ENCODE data around the gene EGFLAM. TPM values are rescaled to one million over a fixed set of nuclear protein-coding genes. Genes with fewer than 3 reads are reported as not detected.

The EGFLAM gene
- polyA plus RNA-seq, 1 donor from 2014 or later = not detected

DNA sequence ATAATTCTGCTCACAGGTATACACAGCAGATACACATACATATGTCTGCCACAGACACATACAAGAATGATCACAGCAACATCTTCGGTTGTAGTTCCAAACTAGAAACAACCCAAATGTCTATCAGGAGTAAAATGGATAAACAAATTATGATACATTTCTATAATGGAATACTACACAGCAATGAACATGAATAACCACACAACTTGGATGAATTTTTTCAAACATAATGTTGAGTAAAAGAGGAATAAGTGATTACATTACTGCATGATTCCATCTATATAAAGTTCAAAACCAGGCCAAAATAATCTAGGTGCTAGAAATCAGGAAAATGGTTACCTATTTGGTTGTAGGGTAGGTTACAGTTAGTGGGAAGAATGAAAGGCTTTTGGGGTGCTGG lies 4.6 kb upstream of the EGFLAM start:
- TF ChIP-seq, protein P1, sequence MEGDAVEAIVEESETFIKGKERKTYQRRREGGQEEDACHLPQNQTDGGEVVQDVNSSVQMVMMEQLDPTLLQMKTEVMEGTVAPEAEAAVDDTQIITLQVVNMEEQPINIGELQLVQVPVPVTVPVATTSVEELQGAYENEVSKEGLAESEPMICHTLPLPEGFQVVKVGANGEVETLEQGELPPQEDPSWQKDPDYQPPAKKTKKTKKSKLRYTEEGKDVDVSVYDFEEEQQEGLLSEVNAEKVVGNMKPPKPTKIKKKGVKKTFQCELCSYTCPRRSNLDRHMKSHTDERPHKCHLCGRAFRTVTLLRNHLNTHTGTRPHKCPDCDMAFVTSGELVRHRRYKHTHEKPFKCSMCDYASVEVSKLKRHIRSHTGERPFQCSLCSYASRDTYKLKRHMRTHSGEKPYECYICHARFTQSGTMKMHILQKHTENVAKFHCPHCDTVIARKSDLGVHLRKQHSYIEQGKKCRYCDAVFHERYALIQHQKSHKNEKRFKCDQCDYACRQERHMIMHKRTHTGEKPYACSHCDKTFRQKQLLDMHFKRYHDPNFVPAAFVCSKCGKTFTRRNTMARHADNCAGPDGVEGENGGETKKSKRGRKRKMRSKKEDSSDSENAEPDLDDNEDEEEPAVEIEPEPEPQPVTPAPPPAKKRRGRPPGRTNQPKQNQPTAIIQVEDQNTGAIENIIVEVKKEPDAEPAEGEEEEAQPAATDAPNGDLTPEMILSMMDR (IDR thresholded peaks at IDR 0.05; ENCODE audit: poor library complexity, severe bottlenecking) = no peak
- no peak for TF ChIP-seq MXI1 (conservative IDR thresholded peaks at IDR 0.05; ENCODE audit: poor library complexity, severe bottlenecking)
- TF ChIP-seq, protein P2, sequence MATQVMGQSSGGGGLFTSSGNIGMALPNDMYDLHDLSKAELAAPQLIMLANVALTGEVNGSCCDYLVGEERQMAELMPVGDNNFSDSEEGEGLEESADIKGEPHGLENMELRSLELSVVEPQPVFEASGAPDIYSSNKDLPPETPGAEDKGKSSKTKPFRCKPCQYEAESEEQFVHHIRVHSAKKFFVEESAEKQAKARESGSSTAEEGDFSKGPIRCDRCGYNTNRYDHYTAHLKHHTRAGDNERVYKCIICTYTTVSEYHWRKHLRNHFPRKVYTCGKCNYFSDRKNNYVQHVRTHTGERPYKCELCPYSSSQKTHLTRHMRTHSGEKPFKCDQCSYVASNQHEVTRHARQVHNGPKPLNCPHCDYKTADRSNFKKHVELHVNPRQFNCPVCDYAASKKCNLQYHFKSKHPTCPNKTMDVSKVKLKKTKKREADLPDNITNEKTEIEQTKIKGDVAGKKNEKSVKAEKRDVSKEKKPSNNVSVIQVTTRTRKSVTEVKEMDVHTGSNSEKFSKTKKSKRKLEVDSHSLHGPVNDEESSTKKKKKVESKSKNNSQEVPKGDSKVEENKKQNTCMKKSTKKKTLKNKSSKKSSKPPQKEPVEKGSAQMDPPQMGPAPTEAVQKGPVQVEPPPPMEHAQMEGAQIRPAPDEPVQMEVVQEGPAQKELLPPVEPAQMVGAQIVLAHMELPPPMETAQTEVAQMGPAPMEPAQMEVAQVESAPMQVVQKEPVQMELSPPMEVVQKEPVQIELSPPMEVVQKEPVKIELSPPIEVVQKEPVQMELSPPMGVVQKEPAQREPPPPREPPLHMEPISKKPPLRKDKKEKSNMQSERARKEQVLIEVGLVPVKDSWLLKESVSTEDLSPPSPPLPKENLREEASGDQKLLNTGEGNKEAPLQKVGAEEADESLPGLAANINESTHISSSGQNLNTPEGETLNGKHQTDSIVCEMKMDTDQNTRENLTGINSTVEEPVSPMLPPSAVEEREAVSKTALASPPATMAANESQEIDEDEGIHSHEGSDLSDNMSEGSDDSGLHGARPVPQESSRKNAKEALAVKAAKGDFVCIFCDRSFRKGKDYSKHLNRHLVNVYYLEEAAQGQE (IDR thresholded peaks at IDR 0.05; ENCODE audit: borderline replicate concordance) = no peak
- no peak for TF ChIP-seq EZH2 (IDR thresholded peaks at IDR 0.05; ENCODE audit: borderline replicate concordance, insufficient read depth, low read length, poor library complexity, severe bottlenecking)
- Histone ChIP-seq H3K79me2 (replicated peaks; ENCODE audit: insufficient read depth, low read length) (no peaks in the 10 kb centered on the region), H3K4me2 (ENCODE audit: low read length) (no peak overlapping the region)

DNA sequence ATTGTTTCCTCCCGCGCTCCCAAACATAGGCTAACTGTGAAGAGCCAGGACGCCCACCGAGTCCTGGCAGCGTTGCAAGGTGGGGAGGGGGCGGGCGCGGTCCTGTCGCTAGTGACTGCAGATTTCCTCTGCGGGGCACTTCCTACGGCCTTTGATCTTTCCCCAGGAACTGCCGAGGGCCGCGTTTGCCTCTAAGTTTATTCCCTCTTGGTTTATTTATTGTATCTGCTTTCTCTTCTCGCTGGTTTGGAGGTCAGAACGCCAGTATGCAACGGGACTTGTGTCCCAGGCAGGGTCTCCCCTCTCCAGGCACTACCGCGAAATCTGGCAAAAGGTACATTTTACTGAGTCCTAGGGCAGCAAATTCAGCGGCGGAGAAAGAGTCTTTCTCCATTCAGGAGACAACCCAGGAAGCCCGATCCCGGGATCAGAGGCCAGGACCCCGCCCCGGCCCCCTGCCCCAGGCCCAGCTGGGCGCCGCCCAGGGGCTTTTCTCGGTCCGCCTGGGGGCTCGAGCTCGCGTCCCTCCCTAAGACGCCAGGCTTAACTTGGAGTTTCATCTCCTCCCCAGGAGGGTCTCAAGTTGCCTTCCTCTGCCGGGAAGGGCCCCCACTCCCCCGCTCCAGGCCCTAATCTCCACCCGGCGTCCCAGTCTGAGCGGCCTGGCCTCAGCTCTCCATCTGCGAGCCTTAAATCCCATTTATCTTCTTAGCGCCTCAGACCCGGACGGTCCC lies 884 bp upstream of the EGFLAM start:
- Histone ChIP-seq H4K20me1 (ENCODE audit: insufficient read depth) (no peaks in the 10 kb centered on the region), H2AFZ (ENCODE audit: low read depth, low read length) (no peak overlapping the region), H3K9me3 (ENCODE audit: low read length) (no peaks in the 10 kb centered on the region)

More for the DNA sequence above, 4.6 kb upstream of the EGFLAM start:
- no peak overlapping the region for H3K4me3 ChIP-seq (ENCODE audit: low read length)
- H3K9me2 ChIP-seq (ENCODE audit: insufficient read depth, low read length) = no peaks in the 10 kb centered on the region
- H2AFZ ChIP-seq (ENCODE audit: low read depth, low read length) = no peak overlapping the region
- H3K9ac ChIP-seq (ENCODE audit: low read length) = no peak overlapping the region
- no peaks in the 10 kb centered on the region for H4K20me1 ChIP-seq (ENCODE audit: insufficient read depth)
- H3K9me3 ChIP-seq (ENCODE audit: low read length) = no peaks in the 10 kb centered on the region
- H3K27ac ChIP-seq (ENCODE audit: low read length) = no peak overlapping the region
- H3K27me3 ChIP-seq (ENCODE audit: insufficient read depth, low read depth, low read length) = peaks cover 39% of the 10 kb centered on the region
- H3F3A ChIP-seq (ENCODE audit: insufficient read depth, low read length, poor library complexity, severe bottlenecking) = no peaks in the 10 kb centered on the region
- H3K36me3 ChIP-seq (ENCODE audit: insufficient read depth, low read length) = no peaks in the 10 kb centered on the region

More for the DNA sequence above, 884 bp upstream of the EGFLAM start:
- no peaks in the 10 kb centered on the region for H3K9me2 ChIP-seq (ENCODE audit: insufficient read depth, low read length)
- peak overlapping the region; percentile 66 for H3K4me2 ChIP-seq (ENCODE audit: low read length)
- H3K79me2 ChIP-seq (replicated peaks; ENCODE audit: insufficient read depth, low read length) = no peaks in the 10 kb centered on the region
- no peak overlapping the region for H3K27ac ChIP-seq (ENCODE audit: low read length)
- peaks cover 64% of the 10 kb centered on the region for H3K27me3 ChIP-seq (ENCODE audit: insufficient read depth, low read depth, low read length)
- H3F3A ChIP-seq (ENCODE audit: insufficient read depth, low read length, poor library complexity, severe bottlenecking) = no peaks in the 10 kb centered on the region
- H3K4me3 ChIP-seq (ENCODE audit: low read length) = peak overlapping the region; percentile 79
- TF ChIP-seq TAF1 (IDR thresholded peaks at IDR 0.05; ENCODE audit: low read depth) (no peak), MXI1 (conservative IDR thresholded peaks at IDR 0.05; ENCODE audit: poor library complexity, severe bottlenecking) (no peak), EP300 (conservative IDR thresholded peaks at IDR 0.05; ENCODE audit: poor library complexity, severe bottlenecking) (no peak), POLR2AphosphoS5 (IDR thresholded peaks at IDR 0.05) (no peak), SMC3 (conservative IDR thresholded peaks at IDR 0.05; ENCODE audit: poor library complexity) (no peak), RAD21 (conservative IDR thresholded peaks at IDR 0.05) (no peak), EZH2 (IDR thresholded peaks at IDR 0.05; ENCODE audit: borderline replicate concordance, insufficient read depth, low read length, poor library complexity, severe bottlenecking) (no peak)
- TF ChIP-seq, protein P1 (IDR thresholded peaks at IDR 0.05; ENCODE audit: poor library complexity, severe bottlenecking) = no peak
- TF ChIP-seq, protein P2 (IDR thresholded peaks at IDR 0.05; ENCODE audit: borderline replicate concordance) = no peak
- no peak overlapping the region for H3K9ac ChIP-seq (ENCODE audit: low read length)
- no peaks in the 10 kb centered on the region for H3K36me3 ChIP-seq (ENCODE audit: insufficient read depth, low read length)

Measured in neural cell (in vitro differentiated cells).